Stimulated activated naive CD8-positive, alpha-beta T cell treated with anti-CD3 and anti-CD28 coated beads, Interleukin-15, amount 100 ng/mL, for 72 hours (primary cell): ENCODE data around the gene IL12B.
"Not testable (repeated sequence)": the region's sequence is repeated elsewhere in the genome, so short reads cannot be mapped to it uniquely, and the experiment has no call there.

ENCODE experiments used
- ATAC-seq: fragments of 150-1000 bp; cut with Tn5 transposase; 2 replicates; pipeline ENCODE4 v1.10.0; 2021; ENCODE audit warnings: mild to moderate bottlenecking, moderate library complexity
- DNase-seq, 2 donors: peaks; one replicate each; pipeline ENCODE4 v3.0.0; 2021 to 2022
- H3K27ac Mint-ChIP-seq, 2 donors: one replicate each; pipeline ENCODE4 v1.8.0; 2022; ENCODE audit warnings: mild to moderate bottlenecking in 2 of 2, mixed read lengths in 2 of 2, moderate library complexity in 2 of 2
- H3K27me3 Mint-ChIP-seq: one replicate; pipeline ENCODE4 v1.8.0; 2022; ENCODE audit warnings: mixed read lengths
- H3K4me1 Mint-ChIP-seq: one replicate; pipeline ENCODE4 v1.8.0; 2022; ENCODE audit warnings: mild to moderate bottlenecking, mixed read lengths
- H3K4me3 Mint-ChIP-seq, 2 donors: one replicate each; pipeline ENCODE4 v1.8.0; 2022; ENCODE audit warnings: mild to moderate bottlenecking in 2 of 2, mixed read lengths in 2 of 2, moderate library complexity in 1 of 2
- H3K9me3 Mint-ChIP-seq, 2 donors: one replicate each; pipeline ENCODE4 v1.8.0; 2022; ENCODE audit warnings: mixed read lengths in 2 of 2

The IL12B gene

DNA sequence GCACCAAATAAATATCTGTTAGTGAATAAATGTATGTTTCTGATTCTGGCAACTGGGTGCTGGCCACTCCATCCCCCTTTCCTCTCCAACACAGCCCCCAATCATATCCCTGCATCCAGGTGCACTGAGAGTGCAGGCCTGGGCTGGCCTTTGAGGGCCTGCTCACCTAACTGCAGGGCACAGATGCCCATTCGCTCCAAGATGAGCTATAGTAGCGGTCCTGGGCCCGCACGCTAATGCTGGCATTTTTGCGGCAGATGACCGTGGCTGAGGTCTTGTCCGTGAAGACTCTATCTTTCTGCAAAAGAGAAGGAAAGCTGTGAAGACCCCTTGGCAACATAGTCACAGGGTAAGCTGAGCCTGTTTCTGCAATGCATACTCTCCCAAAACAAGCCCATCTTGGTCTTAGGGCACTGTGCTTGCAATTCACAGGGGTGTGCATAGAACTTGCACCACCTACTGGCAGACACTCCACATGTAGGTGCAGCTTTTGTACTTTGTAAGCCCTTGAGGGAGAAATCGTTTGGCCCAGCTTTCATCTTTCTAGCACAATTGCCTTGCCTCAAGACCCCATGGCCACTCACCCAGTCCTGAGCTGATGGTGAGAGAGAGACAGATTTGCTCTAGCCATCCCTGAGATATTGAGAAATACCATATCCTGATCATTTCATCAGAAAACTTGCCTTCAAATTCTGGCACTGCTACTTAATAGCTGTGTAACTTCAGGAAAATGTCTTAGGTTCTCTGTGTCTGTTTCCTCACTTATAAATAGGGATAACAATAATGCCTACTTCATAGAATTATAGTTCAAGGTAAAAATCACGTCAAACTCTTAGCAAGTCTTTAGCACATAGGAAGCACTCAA is 13.5 kb downstream of the IL12B start:
- DNase-seq (peak in 1 of 2 donors; percentile 32), ATAC-seq (peak; percentile 84)
- Mint-ChIP-seq H3K27me3 (peaks cover 22% of the 10 kb centered on the region), H3K27ac (no peak overlapping the region), H3K4me1 (no peaks in the 10 kb centered on the region), H3K4me3 (no peak overlapping the region), H3K9me3 (no peaks in the 10 kb centered on the region)

DNA sequence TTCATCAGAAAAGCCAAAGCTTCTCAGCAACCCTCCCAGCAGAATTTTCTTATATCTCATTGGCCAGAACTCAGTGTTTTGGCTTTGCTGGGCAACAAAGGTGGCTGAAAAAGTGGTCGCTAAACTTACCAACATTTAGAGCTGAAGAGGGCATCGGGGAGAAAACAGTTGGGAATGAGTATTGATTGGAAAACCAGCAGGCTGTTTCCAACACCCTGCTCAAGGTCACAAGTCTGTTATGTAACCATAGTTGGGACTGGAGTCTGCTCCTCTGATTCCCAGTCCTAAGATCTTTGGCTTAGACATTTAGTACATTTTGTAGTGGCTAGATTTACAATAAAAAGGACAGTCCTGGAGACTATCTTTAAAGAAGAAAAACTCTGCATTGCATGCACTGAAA is 17.1 kb downstream of the IL12B start:
- Mint-ChIP-seq H3K27me3 (peaks cover 50% of the 10 kb centered on the region), H3K27ac (no peak overlapping the region)

DNA sequence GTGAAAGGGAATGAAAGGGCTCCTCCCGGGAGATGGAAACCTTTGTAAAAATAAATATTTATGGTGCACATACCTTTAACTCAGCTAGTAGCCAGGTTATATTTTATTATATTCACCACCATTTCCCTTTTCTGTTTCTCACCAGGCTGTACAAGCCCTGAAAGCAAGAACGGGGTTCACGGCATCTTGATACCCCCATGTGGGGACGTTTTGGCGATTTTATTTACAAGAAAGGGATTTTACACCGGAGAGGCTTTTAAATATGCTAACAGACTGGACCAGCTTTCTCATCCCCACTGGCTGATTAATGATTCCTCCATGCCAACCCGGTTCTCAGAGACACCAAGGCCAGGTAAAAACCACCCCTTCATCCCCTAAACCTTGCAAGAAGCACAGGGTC is 19.2 kb downstream of the IL12B start:
- H3K4me3 Mint-ChIP-seq: peak overlapping the region in 1 of 2 donors; percentile 64
- ATAC-seq (no peak), DNase-seq (no peak)
- no peaks in the 10 kb centered on the region for H3K9me3 Mint-ChIP-seq
- peaks cover 9% of the 10 kb centered on the region for H3K4me1 Mint-ChIP-seq
- no peak overlapping the region for H3K27ac Mint-ChIP-seq
- peaks cover 55% of the 10 kb centered on the region for H3K27me3 Mint-ChIP-seq

More for the DNA sequence above, 17.1 kb downstream of the IL12B start:
- peaks cover 9% of the 10 kb centered on the region for H3K4me1 Mint-ChIP-seq
- DNase-seq (no peak), ATAC-seq (no peak)
- H3K4me3 Mint-ChIP-seq: no peak overlapping the region
- no peaks in the 10 kb centered on the region for H3K9me3 Mint-ChIP-seq

DNA sequence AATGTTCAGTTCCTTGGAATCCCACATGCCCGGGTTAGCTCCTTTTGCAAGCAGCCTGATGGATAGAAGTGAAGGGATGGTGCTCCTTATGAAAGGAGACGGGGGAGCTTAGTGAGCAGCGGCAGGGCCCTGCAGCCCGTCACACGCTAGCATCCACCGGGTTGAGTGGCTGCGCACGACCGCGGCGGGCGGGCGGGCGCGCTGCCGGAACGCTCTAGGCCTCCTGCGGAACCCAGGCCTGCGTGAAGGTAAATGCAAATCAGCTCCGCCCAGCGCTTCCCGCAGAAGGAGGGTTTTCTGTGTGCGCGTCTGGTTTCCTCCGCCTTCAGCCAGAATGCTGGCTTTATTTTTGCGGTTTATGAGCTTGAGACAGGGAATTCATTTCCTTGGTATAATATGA is 19.8 kb downstream of the IL12B start:
- DNase-seq (peak in 1 of 2 donors; percentile 16), ATAC-seq (peak; percentile 80)
- no peaks in the 10 kb centered on the region for H3K9me3 Mint-ChIP-seq
- no peak overlapping the region for H3K27ac Mint-ChIP-seq
- H3K27me3 Mint-ChIP-seq: peaks cover 55% of the 10 kb centered on the region
- peak overlapping the region; percentile 48 to 64 for H3K4me3 Mint-ChIP-seq
- H3K4me1 Mint-ChIP-seq: peaks cover 9% of the 10 kb centered on the region

DNA sequence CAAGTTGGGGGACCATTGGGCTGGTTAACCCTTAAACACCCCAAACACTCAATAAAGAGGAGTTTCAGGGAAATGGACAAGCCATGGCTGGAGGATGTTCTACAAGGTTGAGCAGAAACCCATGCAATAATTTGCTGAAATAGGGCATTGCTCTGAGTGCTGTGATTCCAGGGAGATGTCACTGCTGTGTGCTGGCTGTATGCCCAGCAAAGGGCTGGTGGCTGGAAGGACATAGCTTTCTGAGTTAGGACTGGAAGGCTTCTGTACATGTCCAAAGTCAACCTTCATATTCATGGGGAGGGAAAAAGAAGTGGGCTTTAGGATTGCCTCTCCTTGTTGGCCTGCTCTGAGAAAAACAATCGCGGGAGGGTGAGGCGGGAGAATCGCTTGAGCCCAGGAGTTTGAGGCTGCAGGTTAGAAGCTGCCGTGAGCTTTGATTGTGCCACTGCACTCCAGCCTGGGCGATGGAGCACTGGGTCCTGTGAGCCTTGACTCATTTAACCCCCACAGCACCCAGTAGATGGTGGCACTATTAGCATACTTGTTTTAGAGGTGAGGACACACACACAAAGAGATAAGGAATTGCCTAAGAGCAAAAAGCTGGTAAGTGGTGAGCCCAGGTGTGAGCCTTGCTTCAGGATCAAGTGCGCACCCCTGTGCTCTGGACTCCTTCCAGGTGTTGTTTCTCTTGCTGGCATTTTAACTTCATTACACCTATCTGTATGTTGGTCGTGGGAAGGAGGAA is 20.4 kb downstream of the IL12B start:
- peak overlapping the region; percentile 48 to 64 for H3K4me3 Mint-ChIP-seq
- H3K27me3 Mint-ChIP-seq: peaks cover 55% of the 10 kb centered on the region
- ATAC-seq (peak; percentile 28), DNase-seq (no peak)
- H3K4me1 Mint-ChIP-seq: peaks cover 9% of the 10 kb centered on the region
- no peak overlapping the region for H3K27ac Mint-ChIP-seq
- H3K9me3 Mint-ChIP-seq: no peaks in the 10 kb centered on the region

DNA sequence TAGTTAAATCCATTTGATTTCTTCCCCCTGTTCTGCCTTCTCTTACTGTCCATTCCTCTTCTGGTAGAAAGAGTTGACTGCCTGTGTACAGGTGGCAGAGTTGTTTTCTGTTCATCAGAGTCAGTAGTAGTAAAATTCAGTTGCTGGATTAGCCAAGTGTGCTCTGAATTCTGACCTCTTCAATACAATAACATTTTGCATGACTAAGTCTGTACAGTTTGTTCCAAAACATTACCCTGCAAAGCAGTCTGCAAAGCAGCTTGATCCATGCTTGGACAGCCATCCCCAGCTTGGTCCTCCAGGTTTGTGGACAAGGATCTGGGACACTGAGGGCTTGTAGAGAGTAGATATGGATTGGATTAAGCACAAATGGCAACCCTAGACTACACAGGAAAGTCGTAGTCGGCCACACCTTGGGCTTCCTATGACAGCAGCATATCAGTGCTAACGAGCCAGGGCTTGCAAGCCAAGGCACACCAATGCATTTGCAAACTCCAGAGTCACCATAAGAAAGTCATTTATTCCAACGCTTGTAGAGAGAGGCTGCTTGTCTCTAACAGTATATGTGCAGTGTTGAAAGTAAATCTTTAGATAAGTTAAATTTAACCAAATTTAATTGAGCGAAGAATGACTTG is 25.2 kb downstream of the IL12B start:
- Mint-ChIP-seq H3K4me1 (no peaks in the 10 kb centered on the region), H3K27ac (no peak overlapping the region), H3K9me3 (peaks cover 17 to 25% of the 10 kb centered on the region in 2 donors), H3K4me3 (no peak overlapping the region), H3K27me3 (peaks cover 35% of the 10 kb centered on the region)
- DNase-seq (no peak), ATAC-seq (no peak)

DNA sequence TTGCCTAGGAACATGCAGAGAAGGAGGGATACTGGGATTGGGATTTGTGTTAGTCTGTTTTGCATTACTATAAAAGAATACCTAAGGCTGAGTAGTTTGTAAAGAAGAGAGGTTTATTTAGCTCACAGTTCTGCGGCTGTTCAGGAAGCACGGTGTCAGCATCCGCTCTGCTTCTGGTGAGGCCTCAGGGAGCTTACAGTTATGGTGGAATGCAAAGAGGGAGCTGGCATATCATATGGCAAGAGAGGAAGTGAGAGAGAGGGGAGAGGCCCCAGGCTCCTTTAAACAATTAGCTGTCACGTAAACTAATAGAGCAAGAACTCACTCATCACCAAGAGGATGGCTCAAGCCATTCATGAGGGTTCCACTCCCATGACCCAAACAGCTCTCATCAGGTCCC is 27.0 kb downstream of the IL12B start:
- H3K27me3 Mint-ChIP-seq: peaks cover 21% of the 10 kb centered on the region
- DNase-seq (no peak), ATAC-seq (no peak)
- H3K4me1 Mint-ChIP-seq: no peaks in the 10 kb centered on the region
- no peak overlapping the region for H3K4me3 Mint-ChIP-seq
- no peak overlapping the region for H3K27ac Mint-ChIP-seq
- H3K9me3 Mint-ChIP-seq: peaks cover 23 to 38% of the 10 kb centered on the region in 2 donors

DNA sequence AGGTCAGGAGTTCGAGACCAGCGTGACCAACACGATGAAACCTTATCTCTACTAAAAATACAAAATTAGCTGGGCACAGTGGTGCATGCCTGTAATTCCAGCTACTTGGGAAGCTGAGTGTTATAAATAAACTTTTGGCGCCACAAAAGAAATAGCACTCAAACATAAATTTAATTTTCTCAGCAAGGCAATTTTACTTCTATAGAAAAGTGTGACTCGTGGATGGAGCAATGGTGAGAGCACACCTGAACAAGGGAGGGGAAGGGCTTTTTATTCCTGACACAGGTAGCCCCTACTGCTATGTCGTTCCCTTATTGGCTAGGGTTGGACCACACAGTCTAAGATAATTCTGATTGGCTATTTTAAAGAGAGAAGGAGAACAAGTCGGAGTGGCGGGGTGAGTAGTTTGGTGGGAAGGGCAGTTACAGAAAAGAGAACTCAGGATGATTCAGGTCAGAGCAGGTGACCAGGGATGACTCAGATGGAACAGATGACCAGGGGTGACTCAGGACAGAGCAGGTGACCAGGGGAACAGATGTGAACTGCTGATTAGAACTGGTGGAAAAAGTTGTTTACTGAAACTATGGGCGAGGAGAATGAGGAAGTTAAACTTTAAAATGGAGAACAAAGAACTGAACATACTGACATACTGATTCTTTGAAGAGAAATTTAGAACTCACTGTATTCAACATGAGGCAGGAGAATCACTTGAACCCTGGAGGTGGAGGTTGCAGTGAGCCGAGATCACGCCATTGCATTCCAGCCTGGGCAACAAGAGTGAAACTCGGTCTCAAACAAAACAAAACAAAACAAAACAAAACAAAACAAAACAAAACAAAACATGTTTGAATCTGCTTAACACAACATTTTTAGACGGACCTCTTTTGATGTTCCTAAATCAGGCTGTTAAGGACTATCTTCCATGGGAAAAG is 28.1 kb downstream of the IL12B start:
- ATAC-seq, H3K4me3 Mint-ChIP-seq, DNase-seq, H3K27ac Mint-ChIP-seq, H3K4me1 Mint-ChIP-seq: not testable (repeated sequence)
- Mint-ChIP-seq H3K27me3 (peaks cover 15% of the 10 kb centered on the region), H3K9me3 (peaks cover 29 to 49% of the 10 kb centered on the region in 2 donors)

DNA sequence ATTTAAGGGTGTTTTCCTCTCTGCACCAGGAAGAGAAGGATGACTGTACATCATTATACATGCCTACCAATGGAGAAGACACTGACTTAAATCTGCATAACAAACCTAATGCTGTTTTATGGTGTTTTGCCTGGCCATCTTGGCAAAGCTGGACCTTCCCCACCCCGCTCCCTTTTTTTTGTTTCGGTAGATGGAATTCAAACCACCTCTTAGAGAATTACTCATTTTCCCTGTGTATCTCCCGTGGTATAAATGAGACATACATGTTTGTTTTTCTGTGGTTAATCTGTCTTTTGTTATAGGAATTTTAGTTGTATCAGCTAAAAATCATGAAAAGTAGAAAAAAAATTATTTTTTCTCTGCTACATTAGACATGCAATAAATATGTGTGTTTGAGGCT is 28.8 kb downstream of the IL12B start:
- no peak overlapping the region for H3K4me3 Mint-ChIP-seq
- no peak for DNase-seq
- peaks cover 29 to 54% of the 10 kb centered on the region in 2 donors for H3K9me3 Mint-ChIP-seq
- H3K27me3 Mint-ChIP-seq: peaks cover 15% of the 10 kb centered on the region
- ATAC-seq: no peak
- H3K4me1 Mint-ChIP-seq: no peaks in the 10 kb centered on the region
- no peak overlapping the region for H3K27ac Mint-ChIP-seq

DNA sequence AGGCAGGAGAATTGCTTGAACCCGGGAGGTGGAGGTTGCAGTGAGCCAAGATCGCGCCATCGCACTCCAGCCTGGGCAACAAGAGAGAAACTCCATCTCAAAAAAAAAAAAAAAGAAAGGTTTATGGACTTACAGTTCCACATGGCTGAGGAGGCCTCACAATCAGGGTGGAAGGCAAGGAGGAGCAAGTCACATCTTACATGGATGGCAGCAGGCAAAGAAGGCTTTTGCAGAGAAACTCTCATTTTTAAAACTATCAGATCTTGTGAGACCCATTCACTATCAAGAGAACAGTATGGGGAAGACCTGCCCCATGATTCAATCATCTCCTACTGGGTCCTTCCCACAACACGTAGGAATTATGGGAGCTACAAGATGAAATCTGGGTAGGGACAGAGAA is 33.0 kb downstream of the IL12B start:
- not testable (repeated sequence) for H3K27me3 Mint-ChIP-seq, H3K4me3 Mint-ChIP-seq, ATAC-seq, H3K27ac Mint-ChIP-seq, H3K4me1 Mint-ChIP-seq, DNase-seq
- H3K9me3 Mint-ChIP-seq: peaks cover 23 to 40% of the 10 kb centered on the region in 2 donors

DNA sequence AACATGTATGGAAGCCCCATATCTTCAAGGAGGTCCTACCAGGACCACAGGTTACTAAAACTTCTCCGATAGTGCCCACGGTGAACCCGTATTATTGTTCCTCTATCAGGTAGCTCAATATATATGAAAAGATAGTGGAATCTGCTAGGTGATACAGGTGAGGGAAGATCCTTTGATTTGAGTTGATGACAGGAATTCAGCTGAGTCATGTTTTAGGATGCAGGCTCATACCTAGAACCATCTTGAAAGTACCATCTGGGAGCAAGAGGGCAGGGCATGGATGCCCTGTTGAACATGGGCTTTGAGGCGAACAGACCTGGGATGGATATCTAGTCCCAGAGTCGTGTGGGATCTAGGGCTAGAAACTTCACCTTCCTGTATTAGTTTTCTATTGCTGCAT is 35.4 kb downstream of the IL12B start:
- H3K4me3 Mint-ChIP-seq: no peak overlapping the region
- peaks cover 13 to 29% of the 10 kb centered on the region in 2 donors for H3K9me3 Mint-ChIP-seq
- DNase-seq (no peak), ATAC-seq (no peak)
- H3K27me3 Mint-ChIP-seq: no peaks in the 10 kb centered on the region
- no peak overlapping the region for H3K27ac Mint-ChIP-seq
- H3K4me1 Mint-ChIP-seq: no peaks in the 10 kb centered on the region

DNA sequence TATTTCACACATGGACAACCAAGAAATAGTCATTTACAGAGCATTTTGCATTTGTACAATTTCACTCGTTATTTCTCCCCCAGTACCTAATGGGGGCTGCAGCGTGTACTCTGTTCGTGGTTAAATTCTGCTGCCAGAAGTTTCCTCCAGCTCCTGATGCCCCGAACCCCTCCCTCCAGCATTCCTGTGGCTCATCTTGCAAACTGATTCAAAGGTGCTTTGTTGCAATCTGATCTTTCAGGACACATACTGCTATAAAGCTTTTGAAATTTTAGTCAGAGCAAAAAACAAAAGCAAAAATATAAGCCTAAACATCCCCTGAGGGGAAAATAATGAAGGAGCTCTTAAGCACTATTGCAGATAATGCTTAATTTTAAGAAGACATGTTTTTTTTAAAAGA is 39.5 kb downstream of the IL12B start:
- Mint-ChIP-seq H3K4me1 (no peaks in the 10 kb centered on the region), H3K9me3 (no peaks in the 10 kb centered on the region), H3K27ac (no peak overlapping the region), H3K27me3 (no peaks in the 10 kb centered on the region), H3K4me3 (no peak overlapping the region)
- DNase-seq (no peak), ATAC-seq (no peak)

DNA sequence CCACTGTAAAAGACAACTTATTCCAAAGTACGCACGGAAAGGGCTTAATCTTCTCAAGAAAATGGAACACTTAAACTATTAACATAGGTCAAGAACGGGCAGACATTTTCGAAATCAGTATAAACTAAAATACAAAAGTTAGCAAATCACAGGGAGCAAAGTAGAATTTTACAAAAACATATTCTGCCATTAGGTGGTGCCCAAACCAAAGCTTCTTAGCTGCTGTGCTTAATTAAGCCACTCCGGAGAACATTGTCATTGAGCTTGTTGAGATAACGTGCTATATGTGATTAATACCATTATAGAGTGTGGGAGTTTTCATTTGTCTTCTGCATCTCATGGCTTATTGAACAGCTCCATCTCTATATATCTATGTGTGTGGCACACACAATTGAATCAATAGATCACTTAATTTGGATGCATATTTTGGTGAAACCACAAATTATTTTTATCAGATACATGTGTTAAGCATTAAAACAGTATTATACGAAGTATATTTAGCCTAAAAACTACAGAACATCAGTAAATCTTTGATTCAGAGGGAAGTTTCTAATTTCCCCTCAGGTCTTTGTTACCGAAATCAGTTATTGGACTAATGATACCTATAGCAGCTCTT is 43.8 kb downstream of the IL12B start:
- Mint-ChIP-seq H3K27me3 (no peaks in the 10 kb centered on the region), H3K27ac (no peak overlapping the region), H3K4me1 (no peaks in the 10 kb centered on the region), H3K9me3 (no peaks in the 10 kb centered on the region), H3K4me3 (no peak overlapping the region)
- ATAC-seq: peak; percentile 56
- no peak for DNase-seq

DNA sequence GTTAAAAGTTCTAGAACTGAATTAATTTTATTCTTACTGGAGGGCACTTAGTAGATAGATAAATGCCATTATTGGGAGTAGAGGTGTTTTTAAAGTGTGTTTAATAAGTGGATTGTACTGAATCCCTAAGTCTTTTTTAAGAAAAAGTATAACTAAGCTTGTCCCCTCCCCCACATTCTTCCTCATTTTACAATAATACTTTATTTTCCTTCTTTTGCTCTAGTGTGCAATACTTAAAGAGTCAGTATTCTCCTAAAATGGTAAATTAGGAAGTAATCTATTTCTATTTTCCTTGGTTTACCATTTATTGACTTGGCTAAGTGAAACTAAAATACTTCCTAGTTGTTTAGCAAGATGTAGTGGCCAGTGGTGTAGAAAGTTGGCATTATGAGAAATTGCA is 55.6 kb downstream of the IL12B start:
- Mint-ChIP-seq H3K4me3 (no peak overlapping the region), H3K9me3 (no peaks in the 10 kb centered on the region), H3K27ac (no peak overlapping the region), H3K4me1 (peaks cover 10% of the 10 kb centered on the region), H3K27me3 (no peaks in the 10 kb centered on the region)
- no peak for DNase-seq
- no peak for ATAC-seq

DNA sequence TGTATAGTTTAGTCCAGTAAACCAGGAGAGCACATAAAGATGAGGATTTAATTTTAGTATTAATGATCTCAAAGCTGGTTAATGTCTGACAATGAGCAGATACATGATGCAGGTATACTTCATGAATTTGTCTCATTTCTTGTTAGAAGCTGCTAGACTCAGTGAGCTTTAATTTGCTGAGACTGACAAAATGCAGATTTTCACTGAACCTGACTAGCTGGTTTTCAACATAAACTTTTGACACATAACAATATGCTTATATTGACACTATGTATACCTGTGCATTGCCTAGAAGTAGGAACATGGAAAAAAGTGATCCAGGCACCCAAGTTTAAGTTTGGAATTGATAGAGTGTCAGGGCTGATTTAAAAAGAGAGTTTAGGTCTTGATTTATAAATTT is 56.4 kb downstream of the IL12B start:
- H3K27me3 Mint-ChIP-seq: no peaks in the 10 kb centered on the region
- peaks cover 10% of the 10 kb centered on the region for H3K4me1 Mint-ChIP-seq
- H3K27ac Mint-ChIP-seq: no peak overlapping the region
- DNase-seq: no peak
- no peaks in the 10 kb centered on the region for H3K9me3 Mint-ChIP-seq
- no peak for ATAC-seq
- no peak overlapping the region for H3K4me3 Mint-ChIP-seq
